HL-60 (cell line): ENCODE data around the gene STOM.

Experiments used
- CTCF ChIP-seq: IDR thresholded peaks from one replicate; pipeline ENCODE4 v1.5.1; 2011; ENCODE audit warnings: low read length, control low read depth, inconsistent platforms; ENCODE audit not compliant: insufficient read depth
- POLR2AphosphoS5 ChIP-seq: IDR thresholded peaks from 2 replicates; pipeline ENCODE4 v1.6.1; 2012; ENCODE audit warnings: low read depth
- REST ChIP-seq: IDR thresholded peaks from 2 replicates; pipeline ENCODE4 v1.6.1; 2012; ENCODE audit warnings: low read depth; ENCODE audit not compliant: insufficient replicate concordance

- TF ChIP-seq CTCF = no peak
- TF ChIP-seq REST = no peak
- TF ChIP-seq POLR2AphosphoS5 = no peak
Observed at GRCh38 chr9:121367306-121368137, 2.5 kb downstream of the STOM start.
